GM18502 (cell line): Measurements from ENCODE around the gene GC.
"Not testable (repeated sequence)": the region's sequence is repeated elsewhere in the genome, so short reads cannot be mapped to it uniquely, and the experiment has no call there.

Experiments
- ATAC-seq: cut with Tn5 transposase; IDR thresholded peaks from one replicate; pipeline ENCODE4 v1.9.1; 2021; ENCODE audit warnings: mild to moderate bottlenecking; ENCODE audit not compliant: unreplicated experiment, poor library complexity

Gene GC

DNA sequence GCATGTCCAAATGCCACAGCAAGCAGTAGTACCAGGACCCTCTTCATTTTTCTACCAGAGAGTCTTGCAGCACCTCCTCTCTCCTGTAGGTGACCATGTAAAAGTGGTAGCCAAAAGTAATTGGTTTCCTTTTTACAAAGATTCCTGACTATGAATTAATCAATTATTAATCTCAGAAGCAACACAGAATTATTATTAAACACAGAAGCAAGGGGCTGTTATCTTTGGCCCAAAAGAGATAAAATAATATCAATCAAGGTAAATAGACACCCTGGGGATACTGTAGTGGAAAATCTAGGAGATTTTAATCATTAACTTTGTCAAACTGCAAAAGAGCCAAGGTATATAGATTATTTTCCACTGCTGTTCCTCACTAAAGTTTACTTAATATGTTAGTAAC is at the start of gene GC:
Gene GC, minus strand, starts transcription at position 108 of the 400 bp plus-strand sequence. Its CDS starts 61 bp downstream, at position 47.
- no peak for ATAC-seq

- no peak for ATAC-seq
Observed at GRCh38 chr4:71833232-71833900, 49.5 kb upstream of the GC start.

DNA sequence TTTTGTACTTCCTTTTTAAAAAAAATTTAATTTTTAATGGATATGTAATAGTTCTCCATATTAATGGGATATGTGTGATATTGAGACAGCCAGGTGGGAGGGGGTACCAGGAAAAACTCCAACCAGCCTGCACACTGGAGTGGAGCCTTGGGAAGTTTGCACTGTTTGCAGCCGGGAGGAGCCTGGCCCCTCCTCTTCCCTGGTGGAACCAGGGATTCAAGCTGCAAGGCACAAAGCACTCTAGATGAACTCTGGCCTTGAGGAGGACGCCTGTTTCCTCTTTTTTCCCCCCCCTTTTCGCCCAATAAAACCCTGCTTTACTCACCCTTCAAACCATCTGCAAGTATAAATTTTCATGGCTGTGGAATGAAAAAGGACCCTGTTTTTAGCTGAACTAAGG is 48.2 kb upstream of the GC start:
- no peak for ATAC-seq

DNA sequence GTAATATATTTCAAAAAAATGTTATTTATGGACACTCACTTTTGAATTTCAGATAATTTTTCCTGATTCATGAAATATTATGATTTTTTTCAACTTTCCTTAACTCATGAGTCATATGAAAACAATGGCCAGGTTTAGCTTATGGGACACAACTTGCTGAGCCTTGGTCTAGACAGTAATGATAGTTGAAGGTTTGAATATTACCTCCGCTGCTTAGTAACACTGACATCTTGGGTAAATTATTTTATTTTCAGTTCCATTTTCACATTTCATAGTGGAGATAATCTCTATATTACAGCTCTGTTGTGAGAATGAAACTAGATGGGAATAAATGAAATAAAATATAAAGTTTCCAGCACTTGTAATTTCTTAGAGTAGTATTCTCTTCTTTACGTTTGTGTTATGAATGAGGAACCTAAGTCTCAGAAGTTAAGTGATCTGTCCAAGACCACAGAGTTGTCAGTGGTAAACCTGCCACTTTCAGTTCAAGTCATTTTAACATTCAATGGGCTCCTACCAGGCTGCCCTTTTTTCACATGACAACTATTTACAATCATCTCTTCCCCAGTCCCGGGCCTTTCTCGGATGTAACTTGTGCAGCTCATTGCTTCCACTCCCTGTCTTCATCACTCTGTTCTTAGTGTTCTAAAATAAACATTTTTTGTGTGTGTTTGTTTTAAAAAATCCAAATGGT is 46.8 kb upstream of the GC start:
- no peak for ATAC-seq

GRCh38 chr4:71828470-71828869 is 44.6 kb upstream of the GC start:
- ATAC-seq = no peak

GRCh38 chr4:71827826-71828225 is 43.9 kb upstream of the GC start:
- no peak for ATAC-seq

- ATAC-seq = no peak
Observed at GRCh38 chr4:71816676-71817303, 32.9 kb upstream of the GC start.

GRCh38 chr4:71814433-71814832 is 30.6 kb upstream of the GC start:
- ATAC-seq = no peak

- ATAC-seq = not testable (repeated sequence)
Observed at GRCh38 chr4:71809805-71810204, 25.9 kb upstream of the GC start.

DNA sequence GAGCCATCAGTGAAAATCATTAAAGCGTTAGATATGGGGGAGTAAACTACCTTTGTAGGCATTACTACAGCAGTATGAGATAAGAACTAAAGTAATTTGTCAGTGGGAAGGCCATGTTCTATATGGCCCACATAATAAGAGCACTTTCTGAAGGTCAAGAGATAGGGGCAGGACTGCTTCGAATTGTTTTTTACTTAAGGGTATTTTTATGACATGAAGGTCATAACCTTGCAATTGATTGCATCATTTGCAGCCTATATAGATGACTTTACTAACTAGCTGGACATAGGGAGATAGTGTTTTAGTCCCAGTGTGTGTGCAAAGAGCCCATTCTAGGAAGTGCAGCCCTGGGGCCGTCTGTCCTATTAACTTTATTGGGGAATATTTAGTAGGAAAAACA is 23.6 kb upstream of the GC start:
- ATAC-seq = no peak

GRCh38 chr4:71805230-71805629 is 21.4 kb upstream of the GC start:
- ATAC-seq = not testable (repeated sequence)

- not testable (repeated sequence) for ATAC-seq
Observed at GRCh38 chr4:71804017-71804697, 20.3 kb upstream of the GC start.

DNA sequence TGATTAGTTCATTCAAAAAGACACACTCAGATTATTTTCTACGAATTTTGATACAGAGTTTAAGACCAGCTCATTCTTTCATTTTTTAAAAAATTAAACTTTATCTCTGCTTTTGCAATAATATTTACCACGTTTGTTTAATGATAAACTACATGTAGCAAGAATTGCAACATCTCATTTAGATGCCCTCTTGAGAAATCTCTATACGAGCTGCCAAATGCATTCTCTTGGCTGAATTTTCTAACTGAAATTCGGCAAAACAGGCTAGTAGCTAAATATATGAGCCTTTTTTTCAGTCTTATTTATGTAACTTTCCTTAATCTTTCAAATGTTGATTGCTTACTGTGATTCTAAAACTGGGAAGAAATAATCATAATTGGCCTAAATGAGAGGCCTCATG is 2.1 kb upstream of the GC start:
- ATAC-seq = no peak

- no peak for ATAC-seq
Observed at GRCh38 chr4:71784569-71785197, 804 bp upstream of the GC start.

DNA sequence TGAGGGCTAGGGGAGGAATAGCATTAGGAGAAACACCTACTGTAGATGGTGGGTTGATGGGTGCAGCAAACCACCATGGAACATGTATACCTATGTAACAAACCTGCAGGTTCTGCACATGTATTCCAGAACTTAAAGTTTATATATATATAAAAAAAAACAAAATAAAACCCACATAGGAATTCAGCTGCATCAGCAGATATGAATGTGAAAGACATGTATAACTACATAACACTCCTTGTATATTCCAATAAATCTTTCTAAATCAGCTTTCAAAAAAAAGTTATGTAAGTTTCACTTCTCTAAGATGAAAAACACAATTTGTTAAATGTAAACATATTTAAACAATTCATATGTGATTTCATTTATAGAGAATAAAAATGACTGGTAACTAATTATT is 6.0 kb downstream of the GC start:
- ATAC-seq = no peak

GRCh38 chr4:71775449-71775848 is 8.4 kb downstream of the GC start:
- no peak for ATAC-seq

DNA sequence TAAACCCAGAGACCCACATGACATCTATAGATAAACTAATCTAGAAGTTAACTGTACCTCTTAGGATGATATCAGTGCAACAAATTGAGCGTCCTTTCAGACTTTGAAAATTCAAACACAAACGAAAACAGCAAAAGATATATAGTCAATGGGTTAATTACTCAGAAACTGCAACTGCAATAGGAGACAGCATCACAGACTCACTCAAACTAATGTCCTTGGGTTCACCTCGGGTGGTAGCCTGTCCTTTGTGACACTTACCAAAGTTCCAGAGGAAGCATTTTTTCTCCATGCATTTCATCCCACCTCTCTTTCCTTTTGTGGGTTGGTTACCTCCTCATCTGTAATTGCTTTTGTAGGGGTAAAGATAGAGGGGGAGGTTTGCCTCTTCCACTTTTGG is 9.7 kb downstream of the GC start:
- ATAC-seq = no peak

DNA sequence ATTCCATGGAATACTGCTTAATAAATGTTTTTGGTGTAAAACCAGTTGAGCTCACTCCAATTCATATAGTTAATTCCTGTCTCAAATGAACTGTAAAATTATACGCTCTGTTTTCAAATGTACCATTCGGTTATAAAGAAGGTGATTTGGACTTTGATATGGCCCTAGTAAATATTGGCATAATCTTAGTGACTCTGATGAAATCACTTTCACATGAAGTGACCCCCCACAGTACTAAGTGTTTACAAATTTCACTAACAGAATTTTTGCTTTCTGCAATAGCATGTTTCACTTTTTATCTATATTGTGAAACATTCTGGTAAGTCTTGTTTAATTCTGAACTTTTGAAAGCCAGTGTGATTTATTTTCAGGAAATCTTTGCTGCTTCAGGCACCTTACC is 10.9 kb downstream of the GC start:
- ATAC-seq = no peak

GRCh38 chr4:71772592-71772991 is 11.3 kb downstream of the GC start:
- ATAC-seq = no peak

DNA sequence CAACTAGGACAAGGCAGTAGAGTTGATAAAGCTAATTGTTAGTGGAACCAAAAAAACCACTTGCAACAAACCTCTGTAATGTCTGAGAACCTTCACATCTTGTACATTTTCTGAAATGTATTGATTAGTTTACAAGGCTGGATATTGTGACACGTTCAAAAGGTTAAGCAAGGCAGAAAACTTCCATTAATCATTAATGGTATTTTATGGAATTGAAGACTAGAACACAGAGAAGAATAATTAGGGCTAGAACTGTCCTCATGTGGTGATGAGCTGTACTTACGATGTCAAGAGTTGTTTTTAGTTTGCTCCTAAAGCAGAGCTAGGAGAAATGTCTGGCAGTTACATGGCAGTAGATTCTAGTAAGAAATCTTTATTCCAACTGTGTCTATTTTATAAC is 12.3 kb downstream of the GC start:
- ATAC-seq = no peak

DNA sequence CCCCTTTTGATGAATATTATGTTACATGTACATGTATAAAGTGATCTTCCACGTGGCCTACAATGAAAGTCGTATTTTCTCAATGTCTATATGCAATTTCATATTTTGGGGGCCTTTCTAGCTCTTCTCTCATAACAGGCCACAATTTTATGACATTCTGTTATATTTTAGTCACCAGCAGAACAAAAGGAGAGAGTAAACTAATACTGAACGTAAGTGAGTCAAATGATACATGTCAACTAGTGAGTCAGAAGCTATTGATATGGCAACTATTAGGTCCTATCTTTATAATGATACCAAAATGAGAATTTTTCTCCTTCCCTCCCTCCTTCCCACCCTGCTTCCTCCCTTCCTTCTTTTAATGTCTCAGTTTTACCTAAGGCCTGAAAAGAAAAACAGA is 14.4 kb downstream of the GC start:
- ATAC-seq = no peak
